Heart right ventricle (tissue), 16 donors: ENCODE data around the gene FUT8. TPM values are rescaled to one million over a fixed set of nuclear protein-coding genes. Genes with fewer than 3 reads are reported as not detected.

Experiments used
- ATAC-seq, 8 donors: fragments of 200-7000 bp; cut with Tn5 transposase; one replicate each; pipeline ENCODE4 v1.9.1; 2020; ENCODE audit warnings: mild to moderate bottlenecking in 8 of 8, moderate library complexity in 8 of 8, moderate number of reproducible peaks in 1 of 8
- DNase-seq, 2 donors: peaks; one replicate each; pipeline ENCODE4 v3.0.0-alpha.2; 2020
- H3K27ac ChIP-seq, 10 donors: fragments of 200-600 bp; sonication (generic) in 2 of 10; one replicate each; pipeline versions ENCODE4 v1.5.0 to v1.8.0; 2020 to 2022; ENCODE audit warnings: mild to moderate bottlenecking in 3 of 10
- H3K27me3 ChIP-seq, 7 donors: fragments of 200-600 bp; one replicate each; pipeline ENCODE4 v1.8.0; 2021 to 2022; ENCODE audit warnings: mild to moderate bottlenecking in 2 of 7
- H3K36me3 ChIP-seq, 9 donors: fragments of 200-600 bp; sonication (generic) in 1 of 9; one replicate each; pipeline versions ENCODE4 v1.5.0 to v1.8.0; 2020 to 2022; ENCODE audit warnings: mild to moderate bottlenecking in 2 of 9
- H3K4me1 ChIP-seq, 9 donors: fragments of 200-600 bp; sonication (generic) in 1 of 9; one replicate each; pipeline versions ENCODE4 v1.5.0 to v1.8.0; 2020 to 2022; ENCODE audit warnings: mild to moderate bottlenecking in 4 of 9
- H3K4me3 ChIP-seq, 10 donors: fragments of 200-600 bp; sonication (generic) in 2 of 10; one replicate each; pipeline versions ENCODE4 v1.5.0 to v1.8.0; 2020 to 2022; ENCODE audit warnings: mild to moderate bottlenecking in 7 of 10, moderate library complexity in 2 of 10
- H3K9me3 ChIP-seq, 11 donors: fragments of 200-600 bp in 10 of 11; sonication (generic) in 2 of 11; one replicate each; pipeline versions ENCODE4 v1.5.0 to v1.8.0; 2013 to 2022; ENCODE audit warnings: mild to moderate bottlenecking in 2 of 11, control low read depth in 1 of 11, moderate library complexity in 1 of 11
- CTCF ChIP-seq, 9 donors: fragments of 200-600 bp; sonication (generic) in 2 of 9; IDR thresholded peaks; one replicate each; pipeline versions ENCODE4 v1.5.0 to v1.8.0; 2021 to 2022; ENCODE audit warnings: antibody characterized with exemption in 9 of 9, mild to moderate bottlenecking in 5 of 9, moderate library complexity in 1 of 9
- WGBS, 2 donors: extraction: QIAGEN DNeasy Blood & Tissue Kit; methylation state at CpG; one replicate each; pipeline ENCODE4 v1.1.7; 2013; ENCODE audit warnings: inconsistent platforms in 1 of 2; 5-methylcytosine and 5-hydroxymethylcytosine counted together
- intact Hi-C, 10 donors: fragments of 100-400 bp; cut with DNase I; formaldehyde crosslinking; loops; one replicate each; pipeline versions ENCODE4 v1.11.1 to v1.14.2; 2022
- polyA plus RNA-seq, 2 donors: library from polyadenylated mRNA; stranded (reverse); fragments of 200-250 nt; gene quantifications; one replicate each; pipeline ENCODE4 v1.2.3, GENCODE V29; 2013
- total RNA-seq, 10 donors: library from RNA; stranded (reverse); fragmentation: NEBNext Ultra II Directional in 3 of 10; extraction: Animal tissue kit (Norgen Biotek cat#: 25700) in 3 of 10; gene quantifications; one replicate each; pipeline versions ENCODE4 v1.2.1 to v1.2.4, GENCODE V29; 2021 to 2023
- donor health status: Arrhythmogenic right ventricular cardiomyopathy.
- donor health status: ischemic (EF 13 %, LVEDD 7.1; RV severe dilation, severe dysfunction).
- donor health status: healthy with polysubstance abuse.
- donor health status: DM: no; HTN: yes; CAD: no.
- donor health status: DM: no; HTN: no; CAD: no.
- donor health status: ischemic (EF 25% LVEDD 6.9; RV normal size, moderate dysfunction).
- donor health status: ischemic (EF 25% LVEDD 5.7; RV mildly dilated, moderate dysfunction).
- donor health status: healthy.
- donor health status: DM: yes; HTN: yes; CAD: no.
- donor health status: Ischemic cardiomyopathy.
- donor health status: ischemic (EF 35%, LVEDD 5.7; RV mildly dilated, moderate dysfunction).
- donor health status: nonischemic (EF 11% LVEDD 7.7; RV severe dilation, severe dysfunction).
- donor health status: DM: yes; HTN: yes; CAD: no.
- donor health status: PGD.
- donor health status: ischemic (EF 29% LVEDD 5.4; RV normal size, mild dysfunction).
- donor health status: nonischemic (EF 23%, LVEDD 6.1; RV moderate dilation, normal function).

The FUT8 gene
- total and polyA plus RNA-seq, 12 donors = 2.9 to 16.1 (median 9.9) TPM

DNA sequence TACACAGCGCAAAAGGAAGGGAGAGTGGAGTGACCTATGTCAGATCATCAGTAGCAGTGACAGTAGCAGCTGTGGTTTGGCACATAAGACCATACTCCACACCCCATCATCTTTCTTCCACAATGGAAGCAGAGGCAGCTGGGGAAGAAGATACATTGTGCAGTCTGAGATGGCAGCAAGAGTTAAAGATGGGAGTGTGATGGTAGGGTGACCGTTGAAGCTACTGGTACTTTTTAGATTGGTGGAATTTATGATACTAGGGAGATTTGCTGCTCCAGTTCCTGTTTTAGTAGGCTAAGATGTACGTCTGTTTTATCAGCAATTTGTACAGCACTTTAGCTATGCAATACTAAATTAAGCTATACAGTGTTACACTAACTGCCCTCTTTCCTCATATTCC, 291.0 kb downstream of the FUT8 start:
- no peak overlapping the region for H3K27ac ChIP-seq
- intact Hi-C loops = loop anchor here in 1 of 10 donors (10.0 kb wide), 1 partner anchor 489 kb away; no protein-coding TSS in a partner anchor
- 62 to 65% methylated on average over 3 of the region's 3 CpGs for WGBS, 2 donors
- peaks cover 0 to 20% (median 6%) of the 10 kb centered on the region in 11 donors for H3K9me3 ChIP-seq
- no peak for DNase-seq
- no peak for TF ChIP-seq CTCF (IDR thresholded peaks at IDR 0.05)
- no peaks in the 10 kb centered on the region for H3K36me3 ChIP-seq
- H3K4me3 ChIP-seq = no peak overlapping the region
- H3K4me1 ChIP-seq = peaks cover 0 to 13% (median 0%) of the 10 kb centered on the region in 9 donors
- ATAC-seq = no peak
- H3K27me3 ChIP-seq = no peaks in the 10 kb centered on the region

DNA sequence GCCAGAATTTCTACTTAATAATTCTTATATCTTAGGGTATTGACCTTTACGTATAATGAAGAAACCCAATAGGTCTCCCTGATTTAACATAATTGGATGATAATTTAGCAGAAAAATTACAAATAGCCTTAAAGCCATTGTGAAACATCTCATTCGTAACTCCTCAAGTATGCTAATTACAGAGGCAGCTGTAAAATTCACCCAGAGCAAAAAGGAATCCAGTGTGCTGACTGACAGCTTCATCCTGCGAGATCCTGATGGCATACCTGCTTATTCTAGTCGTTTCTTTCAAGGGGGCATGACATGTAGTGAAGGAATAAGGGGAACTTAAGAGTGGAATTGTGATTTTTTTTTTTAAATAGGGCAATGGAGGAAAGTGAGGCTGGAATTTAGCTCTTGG, 291.5 kb downstream of the FUT8 start:
- 71 to 80% methylated on average over 4 of the region's 4 CpGs for WGBS, 2 donors

GRCh38 chr14:65704437-65704836, 291.9 kb downstream of the FUT8 start:
- 64 to 68% methylated on average over 2 of the region's 2 CpGs for WGBS, 2 donors
- intact Hi-C loops = loop anchor here in 1 of 10 donors (10.0 kb wide), 1 partner anchor 490 kb away; no protein-coding TSS in a partner anchor

More for the DNA sequence above, 291.5 kb downstream of the FUT8 start:
- Histone ChIP-seq H3K36me3 (no peaks in the 10 kb centered on the region), H3K4me3 (no peak overlapping the region), H3K4me1 (peaks cover 0 to 13% (median 0%) of the 10 kb centered on the region in 9 donors), H3K9me3 (peaks cover 0 to 23% (median 6%) of the 10 kb centered on the region in 11 donors), H3K27ac (no peak overlapping the region), H3K27me3 (no peaks in the 10 kb centered on the region)
- TF ChIP-seq CTCF (IDR thresholded peaks at IDR 0.05) = no peak
- DNase-seq (no peak), ATAC-seq (no peak)
- intact Hi-C loops = loop anchor here in 1 of 10 donors (10.0 kb wide), 1 partner anchor 489 kb away; no protein-coding TSS in a partner anchor

DNA sequence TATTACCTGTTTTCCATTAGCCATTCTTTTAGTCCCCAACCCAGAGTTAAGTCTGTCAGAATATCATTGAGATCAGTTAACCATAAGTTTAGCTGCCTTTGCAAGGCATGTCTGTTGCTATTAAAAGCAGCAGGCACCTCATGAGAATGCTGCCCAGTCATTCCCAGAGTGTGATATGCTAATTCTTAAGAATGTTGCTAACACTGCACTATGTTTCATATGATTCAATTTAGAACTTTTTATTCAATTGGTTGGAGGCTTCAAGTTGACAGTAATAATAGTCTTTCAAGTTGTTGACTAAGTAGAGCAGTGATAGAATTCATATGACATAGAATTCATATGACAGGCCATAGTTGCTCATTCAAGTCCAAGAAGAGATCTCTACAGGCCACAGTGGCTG, 292.3 kb downstream of the FUT8 start:
- no peaks in the 10 kb centered on the region for H3K36me3 ChIP-seq
- H3K4me1 ChIP-seq = peaks cover 0 to 13% (median 0%) of the 10 kb centered on the region in 9 donors
- ATAC-seq (peak in 3 of 8 donors; percentile 44 to 57 (median 55)), DNase-seq (no peak)
- no peak for TF ChIP-seq CTCF (IDR thresholded peaks at IDR 0.05)
- no peaks in the 10 kb centered on the region for H3K27me3 ChIP-seq
- H3K27ac ChIP-seq = no peak overlapping the region
- peaks cover 0 to 23% (median 6%) of the 10 kb centered on the region in 11 donors for H3K9me3 ChIP-seq
- no peak overlapping the region for H3K4me3 ChIP-seq
- intact Hi-C loops = loop anchor here in 1 of 10 donors (10.0 kb wide), 1 partner anchor 490 kb away; no protein-coding TSS in a partner anchor

More at GRCh38 chr14:65704437-65704836, 291.9 kb downstream of the FUT8 start:
- Histone ChIP-seq H3K27ac (no peak overlapping the region), H3K36me3 (no peaks in the 10 kb centered on the region), H3K9me3 (peaks cover 0 to 23% (median 6%) of the 10 kb centered on the region in 11 donors), H3K4me1 (peaks cover 0 to 13% (median 0%) of the 10 kb centered on the region in 9 donors), H3K4me3 (no peak overlapping the region), H3K27me3 (no peaks in the 10 kb centered on the region)
- DNase-seq (no peak), ATAC-seq (no peak)
- TF ChIP-seq CTCF (IDR thresholded peaks at IDR 0.05) = no peak
